Frontal cortex (tissue), 4 donors: ENCODE data around the gene RNF7. TPM values are rescaled to one million over a fixed set of nuclear protein-coding genes. Genes with fewer than 3 reads are reported as not detected.
"Not testable (repeated sequence)": the region's sequence is repeated elsewhere in the genome, so short reads cannot be mapped to it uniquely, and the experiment has no call there.

ENCODE experiments used
- DNase-seq, 2 donors: peaks; one replicate each; pipeline ENCODE4 v3.0.0; 2012; ENCODE audit warnings: low spot score in 2 of 2
- FAIRE-seq: peaks from 2 replicates; lab custom pipeline; 2012; peaks lifted over from hg19 to GRCh38; lab: Jason Lieb, UNC
- total RNA-seq: library from RNA; depleted of rRNA; stranded (reverse); fragments of >200 nt; gene quantifications from one replicate; pipeline ENCODE4 v1.2.3, GENCODE V29; 2014
- donor health status: control.
- donor health status: control.
- donor health status: control.

RNF7 gene
- total RNA-seq, 1 donor from 2014 or later = 39.9 TPM

- FAIRE-seq = no peak
- DNase-seq = no peak
These were observed 9.7 kb upstream of the RNF7 start for GRCh38 chr3:141728355-141728892.

GRCh38 chr3:141729240-141729639, 8.9 kb upstream of the RNF7 start:
- no peak for FAIRE-seq

GRCh38 chr3:141735176-141735575, 2.9 kb upstream of the RNF7 start:
- FAIRE-seq (no peak), DNase-seq (no peak)

More at GRCh38 chr3:141729240-141729639, 8.9 kb upstream of the RNF7 start:
- DNase-seq = no peak

- FAIRE-seq = no peak
These were observed 2.2 kb upstream of the RNF7 start for GRCh38 chr3:141735770-141736465.

GRCh38 chr3:141737093-141737492, 1.0 kb upstream of the RNF7 start:
- no peak for DNase-seq
- no peak for FAIRE-seq

More at GRCh38 chr3:141735770-141736465, 2.2 kb upstream of the RNF7 start:
- no peak for DNase-seq

- FAIRE-seq = no peak
- DNase-seq = no peak
These were observed 448 bp upstream of the RNF7 start for GRCh38 chr3:141737678-141738021.

GRCh38 chr3:141738891-141739363, 829 bp downstream of the RNF7 start:
- no peak for FAIRE-seq
- DNase-seq = no peak

GRCh38 chr3:141739731-141740130, 1.6 kb downstream of the RNF7 start:
- FAIRE-seq = no peak
- DNase-seq = no peak

- FAIRE-seq (no peak), DNase-seq (no peak)
These were observed 2.3 kb downstream of the RNF7 start for GRCh38 chr3:141740349-141740748.

- FAIRE-seq (no peak), DNase-seq (no peak)
These were observed 5.2 kb downstream of the RNF7 start for GRCh38 chr3:141743305-141743704.

GRCh38 chr3:141746962-141747361, 8.9 kb downstream of the RNF7 start:
- FAIRE-seq (no peak), DNase-seq (no peak)

GRCh38 chr3:141753399-141753798, 15.3 kb downstream of the RNF7 start:
- no peak for DNase-seq
- FAIRE-seq = no peak

- no peak for FAIRE-seq
These were observed 15.9 kb downstream of the RNF7 start for GRCh38 chr3:141754032-141754431.

GRCh38 chr3:141762552-141762951, 24.5 kb downstream of the RNF7 start:
- DNase-seq, FAIRE-seq: not testable (repeated sequence)

More at GRCh38 chr3:141754032-141754431, 15.9 kb downstream of the RNF7 start:
- DNase-seq = no peak

- no peak for FAIRE-seq
- DNase-seq = no peak
These were observed 25.1 kb downstream of the RNF7 start, which contains the start of gene GRK7 for GRCh38 chr3:141763088-141763750. Gene GRK7, plus strand, starts transcription at chr3:141763408. Its CDS starts 14,877 bp downstream, at chr3:141778285.

GRCh38 chr3:141764045-141764444, 25.9 kb downstream of the RNF7 start:
- FAIRE-seq (no peak), DNase-seq (no peak)

- DNase-seq (no peak), FAIRE-seq (no peak)
These were observed 26.4 kb downstream of the RNF7 start for GRCh38 chr3:141764465-141764864.

- FAIRE-seq (no peak), DNase-seq (no peak)
These were observed 26.9 kb downstream of the RNF7 start for GRCh38 chr3:141764986-141765385.

- FAIRE-seq (no peak), DNase-seq (no peak)
These were observed 29.0 kb downstream of the RNF7 start for GRCh38 chr3:141767066-141767465.

- no peak for FAIRE-seq
- no peak for DNase-seq
These were observed 31.3 kb downstream of the RNF7 start for GRCh38 chr3:141769221-141769894.
